Activated B cell treated with CpG ODN at 0.5 μM for 24 hours (primary cell): Measurements from ENCODE around the gene TNPO2. TPM values are rescaled to one million over a fixed set of nuclear protein-coding genes. Genes with fewer than 3 reads are reported as not detected.

Experiments used
- ATAC-seq: fragments of 200-7000 bp; cut with Tn5 transposase; one replicate; pipeline ENCODE4 v1.10.0; 2021; ENCODE audit warnings: low read depth, mild to moderate bottlenecking, moderate library complexity
- CTCF ChIA-PET: fragments of 350-600 bp; sonication (Branson Sonifier 250); formaldehyde crosslinking; loops from one replicate; lab custom pipeline; 2021; ENCODE audit warnings: antibody characterized with exemption; lab: Charles Lee
- POLR2A ChIA-PET: fragments of 350-600 bp; sonication (Branson Sonifier 250); formaldehyde crosslinking; loops from one replicate; lab custom pipeline; 2021; ENCODE audit warnings: antibody characterized with exemption; lab: Charles Lee
- DNase-seq: peaks from one replicate; pipeline ENCODE4 v3.0.0; 2022
- H3K27ac Mint-ChIP-seq: one replicate; pipeline ENCODE4 v1.8.0; 2020; ENCODE audit warnings: mixed read lengths
- H3K27me3 Mint-ChIP-seq: one replicate; pipeline ENCODE4 v1.8.0; 2021; ENCODE audit warnings: mixed read lengths
- H3K36me3 Mint-ChIP-seq: one replicate; pipeline ENCODE4 v1.8.0; 2021; ENCODE audit warnings: low read depth, mixed read lengths
- H3K4me1 Mint-ChIP-seq: one replicate; pipeline ENCODE4 v1.8.0; 2021; ENCODE audit warnings: mixed read lengths
- H3K4me3 Mint-ChIP-seq: one replicate; pipeline ENCODE4 v1.8.0; 2020; ENCODE audit warnings: mild to moderate bottlenecking, mixed read lengths
- H3K9me3 Mint-ChIP-seq: one replicate; pipeline ENCODE4 v1.8.0; 2020; ENCODE audit warnings: mixed read lengths
- intact Hi-C: fragments of 100-400 bp; cut with micrococcal nuclease; formaldehyde crosslinking; loops from one replicate; pipeline ENCODE4 v1.15.1; 2024
- total RNA-seq: library from RNA; stranded (reverse); gene quantifications from 2 replicates; pipeline ENCODE4 v1.2.3, GENCODE V29; 2022
- TF ChIP-seq, protein P1 (sequence below): fragments of 200-600 bp; IDR thresholded peaks from one replicate; pipeline ENCODE4 v1.8.0; 2022; ENCODE audit warnings: antibody characterized with exemption, mild to moderate bottlenecking

Gene TNPO2
- total RNA-seq, 1 donor from 2014 or later, result 91.5 TPM

DNA sequence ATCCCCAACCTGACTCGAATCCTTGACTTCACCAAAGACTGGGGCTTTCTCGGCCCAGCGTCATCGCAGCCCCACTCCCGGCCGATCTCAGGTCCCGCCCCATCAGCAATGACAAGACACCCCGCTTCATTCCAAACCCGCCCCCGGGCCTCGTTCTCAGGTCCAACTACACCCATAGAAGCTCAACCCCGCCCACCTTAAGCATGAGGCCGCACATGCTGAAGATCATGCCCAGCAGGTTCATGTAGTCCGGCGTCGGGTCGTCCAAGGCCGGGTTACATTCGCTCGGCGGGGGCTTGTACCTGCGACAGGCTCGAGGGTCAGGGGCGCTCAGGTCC, 54.8 kb downstream of the TNPO2 start:
- no peak for ATAC-seq
- CTCF ChIA-PET, result interaction anchor here (1.2 to 1.5 kb wide), 2 partner anchors 29 to 105 kb away, joined by 3 to 4 read pairs; no protein-coding TSS in a partner anchor

DNA sequence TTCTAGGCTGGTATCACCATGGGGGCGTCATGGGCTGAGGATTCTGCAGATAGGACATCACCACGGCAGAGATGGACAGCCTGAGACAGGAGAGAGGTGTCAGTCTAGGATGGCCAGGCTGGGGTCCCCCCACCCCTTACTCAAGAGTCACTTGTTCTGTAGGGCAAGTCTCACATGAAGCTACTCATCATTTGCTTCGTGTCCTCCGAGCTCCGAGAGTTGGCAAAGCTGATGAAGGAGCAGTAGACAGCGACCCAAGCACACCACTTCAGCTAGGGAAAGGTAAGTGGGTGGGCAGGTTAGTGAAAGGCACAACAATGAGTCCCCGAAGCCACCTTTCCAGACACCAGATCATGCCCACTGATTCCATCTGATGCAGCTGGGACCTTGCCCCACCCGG, 55.4 kb downstream of the TNPO2 start:
- intact Hi-C loops, result loop anchor here (2.0 to 5.0 kb wide), 4 partner anchors 54 to 744 kb away; partner anchors contain the start of genes TNPO2, ZNF563 and ZNF700
- Mint-ChIP-seq H3K4me1 (peaks cover 74% of the 10 kb centered on the region), H3K4me3 (peak overlapping the region; percentile 97), H3K27me3 (no peaks in the 10 kb centered on the region), H3K27ac (peak overlapping the region; percentile 100), H3K36me3 (peaks cover 50% of the 10 kb centered on the region), H3K9me3 (no peaks in the 10 kb centered on the region)
- TF ChIP-seq, protein P1, sequence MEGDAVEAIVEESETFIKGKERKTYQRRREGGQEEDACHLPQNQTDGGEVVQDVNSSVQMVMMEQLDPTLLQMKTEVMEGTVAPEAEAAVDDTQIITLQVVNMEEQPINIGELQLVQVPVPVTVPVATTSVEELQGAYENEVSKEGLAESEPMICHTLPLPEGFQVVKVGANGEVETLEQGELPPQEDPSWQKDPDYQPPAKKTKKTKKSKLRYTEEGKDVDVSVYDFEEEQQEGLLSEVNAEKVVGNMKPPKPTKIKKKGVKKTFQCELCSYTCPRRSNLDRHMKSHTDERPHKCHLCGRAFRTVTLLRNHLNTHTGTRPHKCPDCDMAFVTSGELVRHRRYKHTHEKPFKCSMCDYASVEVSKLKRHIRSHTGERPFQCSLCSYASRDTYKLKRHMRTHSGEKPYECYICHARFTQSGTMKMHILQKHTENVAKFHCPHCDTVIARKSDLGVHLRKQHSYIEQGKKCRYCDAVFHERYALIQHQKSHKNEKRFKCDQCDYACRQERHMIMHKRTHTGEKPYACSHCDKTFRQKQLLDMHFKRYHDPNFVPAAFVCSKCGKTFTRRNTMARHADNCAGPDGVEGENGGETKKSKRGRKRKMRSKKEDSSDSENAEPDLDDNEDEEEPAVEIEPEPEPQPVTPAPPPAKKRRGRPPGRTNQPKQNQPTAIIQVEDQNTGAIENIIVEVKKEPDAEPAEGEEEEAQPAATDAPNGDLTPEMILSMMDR, result no peak
- DNase-seq (no peak), ATAC-seq (no peak)
- CTCF ChIA-PET, result interaction anchor here (1.2 to 1.5 kb wide), 2 partner anchors 28 to 105 kb away, joined by 3 to 4 read pairs; no protein-coding TSS in a partner anchor
- POLR2A ChIA-PET, result interaction anchor here (0.5 to 5.4 kb wide), 10 partner anchors 10 to 123 kb away, joined by 3 to 51 read pairs (median 6); partner anchors contain the start of genes DHPS, JUNB, TNPO2 and ZNF490

More for the DNA sequence above, 54.8 kb downstream of the TNPO2 start:
- DNase-seq, result no peak
- POLR2A ChIA-PET, result interaction anchor here (0.5 to 5.4 kb wide), 18 partner anchors 11 to 228 kb away, joined by 3 to 51 read pairs (median 6); partner anchors contain the start of genes DHPS, FBXW9, JUNB and TNPO2
- intact Hi-C loops, result loop anchor here (1.0 to 5.0 kb wide), 5 partner anchors 12 to 744 kb away; partner anchors contain the start of genes DHPS, TNPO2, ZNF563 and ZNF700
- Mint-ChIP-seq H3K4me3 (peak overlapping the region; percentile 97), H3K36me3 (peaks cover 50% of the 10 kb centered on the region), H3K9me3 (no peaks in the 10 kb centered on the region), H3K4me1 (peaks cover 68% of the 10 kb centered on the region), H3K27me3 (no peaks in the 10 kb centered on the region), H3K27ac (peak overlapping the region; percentile 100)
- TF ChIP-seq, protein P1, result no peak

DNA sequence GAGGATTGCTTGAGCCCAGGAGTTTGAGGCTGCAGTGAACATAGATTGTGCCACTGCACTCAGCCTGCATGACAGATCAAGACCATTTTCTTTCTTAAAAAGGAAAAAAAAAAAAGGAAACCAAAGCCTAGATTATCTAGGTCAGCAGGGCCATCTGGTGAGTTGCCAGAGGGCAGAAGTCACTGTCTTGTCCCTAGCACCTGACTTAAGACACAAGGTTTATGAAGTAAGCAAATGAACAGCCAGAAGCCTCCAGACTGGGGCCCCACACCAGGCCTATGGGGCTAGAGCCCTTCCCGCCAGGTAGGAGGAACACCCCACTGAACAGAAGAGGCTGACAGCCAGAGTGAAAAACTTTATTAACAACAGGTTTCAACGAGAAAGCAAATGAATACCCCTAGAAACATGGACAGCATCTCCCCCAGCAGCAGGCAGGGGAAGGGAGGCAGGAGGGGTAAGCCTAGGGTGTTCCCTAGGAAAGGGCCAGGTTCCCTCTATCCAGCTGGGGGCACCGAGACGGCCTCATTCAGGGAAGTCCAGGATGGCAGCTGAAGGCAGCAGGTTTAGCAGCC, 55.9 kb downstream of the TNPO2 start:
- peaks cover 74% of the 10 kb centered on the region for H3K4me1 Mint-ChIP-seq
- ChIA-PET POLR2A (interaction anchor here (0.6 to 2.2 kb wide), 4 partner anchors 10 to 104 kb away, joined by 3 to 20 read pairs (median 6); partner anchors contain the start of genes ZNF490 and ZNF791), CTCF (interaction anchor here (1.5 kb wide), 1 partner anchor 28 kb away, joined by 4 read pairs; no protein-coding TSS in a partner anchor)
- intact Hi-C loops, result loop anchor here (2.0 to 5.0 kb wide), 4 partner anchors 54 to 743 kb away; partner anchors contain the start of genes TNPO2, ZNF563 and ZNF700
- H3K9me3 Mint-ChIP-seq, result no peaks in the 10 kb centered on the region
- peaks cover 53% of the 10 kb centered on the region for H3K36me3 Mint-ChIP-seq
- peak overlapping the region; percentile 97 for H3K4me3 Mint-ChIP-seq
- TF ChIP-seq, protein P1, result no peak
- ATAC-seq (no peak), DNase-seq (no peak)
- H3K27me3 Mint-ChIP-seq, result no peaks in the 10 kb centered on the region
- peak overlapping the region; percentile 100 for H3K27ac Mint-ChIP-seq

DNA sequence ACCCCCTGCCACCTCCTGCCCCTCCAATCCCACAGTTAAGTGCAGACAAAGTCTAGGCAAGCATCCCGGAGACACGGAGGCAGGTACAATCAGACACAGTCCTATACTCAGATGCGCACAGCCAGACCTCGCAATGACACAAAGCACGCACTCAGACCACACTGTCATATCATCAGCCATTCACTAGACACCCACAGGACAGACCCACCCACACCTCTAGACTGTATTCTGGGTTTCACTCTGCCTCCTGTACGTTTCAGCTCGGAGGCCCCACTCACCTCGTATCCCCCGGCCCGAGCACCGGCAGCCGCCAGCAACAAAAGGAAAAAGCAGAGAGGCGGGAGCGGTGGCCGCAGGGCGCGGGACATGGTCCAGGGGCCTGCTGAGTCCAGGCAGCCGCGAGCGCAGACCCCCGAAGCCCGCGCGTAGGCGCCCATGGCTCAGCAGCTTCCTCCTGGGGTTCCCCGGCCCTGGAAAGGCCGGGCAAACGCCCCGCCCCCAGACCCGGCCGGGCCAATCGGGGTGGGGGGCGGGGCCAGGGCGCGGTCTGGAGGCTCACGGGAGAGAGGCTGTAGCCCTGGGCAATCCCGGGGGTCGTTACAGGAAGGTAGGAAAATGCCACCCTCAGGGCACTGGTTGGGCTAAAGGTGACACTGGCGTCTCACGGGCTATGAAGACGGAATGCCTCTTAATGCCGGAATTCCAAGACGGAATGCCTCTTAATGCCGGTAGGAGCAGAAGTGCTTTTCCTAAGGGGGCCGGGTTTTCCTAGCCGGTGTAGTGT, 57.3 kb downstream of the TNPO2 start, which contains the start of the genes MAN2B1 and WDR83:
Gene MAN2B1 (minus strand): TSS at position 478 of the 784 bp plus-strand sequence. CDS start 41 bp downstream, at position 437.
Gene WDR83 (plus strand): TSS at position 543 of the 784 bp plus-strand sequence. CDS start 2,984 bp downstream, outside the sequence.
- peak; percentile 70 for ATAC-seq
- H3K36me3 Mint-ChIP-seq, result peaks cover 51% of the 10 kb centered on the region

More for the DNA sequence above, 57.3 kb downstream of the TNPO2 start, which contains the start of the genes MAN2B1 and WDR83:
- peak; percentile 83 for DNase-seq
- H3K4me1 Mint-ChIP-seq, result peaks cover 69% of the 10 kb centered on the region
- CTCF ChIA-PET, result interaction anchor here (0.6 to 2.1 kb wide), 5 partner anchors 24 to 177 kb away, joined by 3 to 11 read pairs (median 3); no protein-coding TSS in a partner anchor
- peak within 1 kb of the TSS; percentile 93 for H3K27ac Mint-ChIP-seq
- no peaks in the 10 kb centered on the region for H3K9me3 Mint-ChIP-seq
- TF ChIP-seq, protein P1, result no peak
- peak within 1 kb of the TSS; percentile 97 for H3K4me3 Mint-ChIP-seq
- no peaks in the 10 kb centered on the region for H3K27me3 Mint-ChIP-seq
- intact Hi-C loops, result loop anchor here (1.0 to 5.0 kb wide), 5 partner anchors 56 to 334 kb away; partner anchors contain the start of genes TNPO2, ZNF490, ZNF563 and ZNF564
- POLR2A ChIA-PET, result interaction anchor here (0.5 to 3.4 kb wide), 21 partner anchors 9 to 1204 kb away, joined by 3 to 74 read pairs (median 4); partner anchors contain the start of genes DHPS, FBXW9, JUNB and TRIR
